Stimulated activated CD4-positive, alpha-beta T cell treated with anti-CD3 and anti-CD28 coated beads, TNF-alpha, amount 100 ng/mL, for 24 hours (primary cell): ENCODE results near the gene MTHFD2.

Source experiments
- DNase-seq, 3 experiments: peaks; one replicate each; pipeline ENCODE4 v3.0.0-alpha.2; 2020; ENCODE audit warnings: low read depth in 3 of 3

Gene MTHFD2

DNA sequence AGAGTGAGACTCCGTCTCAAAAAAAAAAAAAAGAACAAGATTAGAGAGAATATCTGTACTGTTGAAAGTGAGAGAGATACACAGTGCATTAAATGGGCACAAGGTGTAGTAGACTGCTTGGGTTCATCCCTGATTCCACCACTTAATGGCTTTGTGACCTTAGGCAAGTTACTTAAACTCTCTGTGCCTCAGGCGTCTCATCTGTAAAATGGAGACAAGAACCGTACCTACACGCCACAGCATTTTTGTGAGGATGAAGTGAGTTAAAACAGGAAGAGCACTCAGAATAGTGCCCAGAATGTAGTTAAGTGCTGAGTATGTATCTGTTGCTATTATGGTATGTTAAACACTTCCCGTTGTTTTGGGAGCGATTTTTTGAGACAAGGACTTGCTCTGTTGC, 64.3 kb downstream of the MTHFD2 start:
- no peak for DNase-seq

- no peak for DNase-seq
Observed at GRCh38 chr2:74264281-74264680, 65.9 kb downstream of the MTHFD2 start.

GRCh38 chr2:74267068-74267467, 68.7 kb downstream of the MTHFD2 start:
- DNase-seq, result peak; percentile 5 to 34 (median 14)
